HG03354 (cell line): Measurements from ENCODE around the gene CPNE6.
A peak's percentile ranks its signal among the peaks of the same experiment; 100 is the strongest.
"Not testable (repeated sequence)": the region's sequence is repeated elsewhere in the genome, so short reads cannot be mapped to it uniquely, and the experiment has no call there.

Experiments used
- ATAC-seq: cut with Tn5 transposase; IDR thresholded peaks from one replicate; pipeline ENCODE4 v1.9.1; 2021; ENCODE audit warnings: mild to moderate bottlenecking; ENCODE audit not compliant: unreplicated experiment, poor library complexity, severe bottlenecking

Gene CPNE6

GRCh38 chr14:24071144-24071697, at the start of gene CPNE6:
TSS of gene CPNE6 (plus strand) at chr14:24071562. CDS start at chr14:24072937, 1,375 bp downstream.
- ATAC-seq, result no peak

- ATAC-seq, result not testable (repeated sequence)
Observed at GRCh38 chr14:24024939-24025418, 46.4 kb upstream of the CPNE6 start.

- not testable (repeated sequence) for ATAC-seq
Observed at GRCh38 chr14:24029687-24030086, 41.7 kb upstream of the CPNE6 start.

GRCh38 chr14:24031331-24031730, 40.0 kb upstream of the CPNE6 start:
- ATAC-seq, result not testable (repeated sequence)

GRCh38 chr14:24032727-24033418, 38.5 kb upstream of the CPNE6 start:
- no peak for ATAC-seq

GRCh38 chr14:24035769-24036168, 35.6 kb upstream of the CPNE6 start:
- not testable (repeated sequence) for ATAC-seq

- ATAC-seq, result peak; percentile 70
Observed at GRCh38 chr14:24036169-24036962, 35.0 kb upstream of the CPNE6 start.

- not testable (repeated sequence) for ATAC-seq
Observed at GRCh38 chr14:24036963-24037657, 34.3 kb upstream of the CPNE6 start.

- no peak for ATAC-seq
Observed at GRCh38 chr14:24037658-24038037, 33.7 kb upstream of the CPNE6 start.

GRCh38 chr14:24038686-24039085, 32.7 kb upstream of the CPNE6 start:
- no peak for ATAC-seq

GRCh38 chr14:24040692-24041091, 30.7 kb upstream of the CPNE6 start:
- no peak for ATAC-seq

- no peak for ATAC-seq
Observed at GRCh38 chr14:24042746-24043145, 28.6 kb upstream of the CPNE6 start.

GRCh38 chr14:24049002-24049401, 22.4 kb upstream of the CPNE6 start:
- not testable (repeated sequence) for ATAC-seq

GRCh38 chr14:24050753-24051152, 20.6 kb upstream of the CPNE6 start:
- ATAC-seq, result not testable (repeated sequence)

- no peak for ATAC-seq
Observed at GRCh38 chr14:24051176-24051788, 20.1 kb upstream of the CPNE6 start.

GRCh38 chr14:24051789-24052655, 19.3 kb upstream of the CPNE6 start, which contains the start of gene CARMIL3:
TSS of gene CARMIL3 (plus strand) at chr14:24052009. CDS start at chr14:24052154, 145 bp downstream.
- ATAC-seq, result peak; percentile 83

- no peak for ATAC-seq
Observed at GRCh38 chr14:24052656-24053547, 18.5 kb upstream of the CPNE6 start.
